Keratinocyte (primary cell): ENCODE data around the gene GRAP.

ENCODE experiments used
- EZH2 ChIP-seq: IDR thresholded peaks from one replicate; pipeline ENCODE4 v1.6.1; 2012; ENCODE audit warnings: inconsistent platforms, mild to moderate bottlenecking, low read length, moderate library complexity
- TF ChIP-seq, protein P1 (sequence below), 3 experiments: IDR thresholded peaks in 1 of 3; conservative IDR thresholded peaks in 1 of 3; optimal IDR thresholded peaks in 1 of 3; 2 replicates in 2 of 3; 3 replicates in 1 of 3; pipeline versions ENCODE3 to v1.5.1; 2011; ENCODE audit warnings: low read length in 3 of 3, mild to moderate bottlenecking in 3 of 3, moderate library complexity in 2 of 3, control low read depth in 1 of 3, inconsistent platforms in 1 of 3; ENCODE audit not compliant: insufficient read depth in 2 of 3; ENCODE audit errors: extremely low read depth in 1 of 3

DNA sequence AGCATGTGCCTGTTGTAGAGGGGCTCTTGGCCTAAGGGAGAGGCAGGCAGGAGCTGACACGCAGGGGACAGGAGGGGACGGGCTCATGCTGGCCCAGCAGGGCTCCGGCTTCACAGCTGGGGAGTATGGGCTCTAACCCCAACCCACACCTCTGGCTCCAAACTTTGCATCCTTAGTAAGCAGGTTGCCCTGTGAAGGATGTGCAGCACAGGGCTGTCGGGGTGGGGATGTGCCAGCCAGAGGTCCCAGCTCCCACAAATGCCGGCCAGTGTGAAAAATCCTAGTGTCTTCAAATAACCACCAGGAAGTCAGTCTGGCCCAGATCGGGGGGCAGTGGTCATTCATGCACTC, 28.2 kb downstream of the GRAP start:
- TF ChIP-seq, protein P1, sequence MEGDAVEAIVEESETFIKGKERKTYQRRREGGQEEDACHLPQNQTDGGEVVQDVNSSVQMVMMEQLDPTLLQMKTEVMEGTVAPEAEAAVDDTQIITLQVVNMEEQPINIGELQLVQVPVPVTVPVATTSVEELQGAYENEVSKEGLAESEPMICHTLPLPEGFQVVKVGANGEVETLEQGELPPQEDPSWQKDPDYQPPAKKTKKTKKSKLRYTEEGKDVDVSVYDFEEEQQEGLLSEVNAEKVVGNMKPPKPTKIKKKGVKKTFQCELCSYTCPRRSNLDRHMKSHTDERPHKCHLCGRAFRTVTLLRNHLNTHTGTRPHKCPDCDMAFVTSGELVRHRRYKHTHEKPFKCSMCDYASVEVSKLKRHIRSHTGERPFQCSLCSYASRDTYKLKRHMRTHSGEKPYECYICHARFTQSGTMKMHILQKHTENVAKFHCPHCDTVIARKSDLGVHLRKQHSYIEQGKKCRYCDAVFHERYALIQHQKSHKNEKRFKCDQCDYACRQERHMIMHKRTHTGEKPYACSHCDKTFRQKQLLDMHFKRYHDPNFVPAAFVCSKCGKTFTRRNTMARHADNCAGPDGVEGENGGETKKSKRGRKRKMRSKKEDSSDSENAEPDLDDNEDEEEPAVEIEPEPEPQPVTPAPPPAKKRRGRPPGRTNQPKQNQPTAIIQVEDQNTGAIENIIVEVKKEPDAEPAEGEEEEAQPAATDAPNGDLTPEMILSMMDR (optimal IDR thresholded peaks at IDR 0.05 in 1 of 3, IDR thresholded peaks at IDR 0.05 in 1 of 3, conservative IDR thresholded peaks at IDR 0.05 in 1 of 3; ENCODE audit: extremely low read depth in 1 of 3, insufficient read depth in 2 of 3, low read length in 3 of 3), result no peak
- TF ChIP-seq EZH2, result no peak
